Effector memory CD8-positive, alpha-beta T cell (primary cell): ENCODE measurements around the gene DNER.
"Not testable (repeated sequence)": the region's sequence is repeated elsewhere in the genome, so short reads cannot be mapped to it uniquely, and the experiment has no call there.

Source experiments
- ATAC-seq: fragments of 150-1000 bp; cut with Tn5 transposase; replicated peaks from 2 replicates; pipeline ENCODE4 v1.10.0; 2021; ENCODE audit warnings: mild to moderate bottlenecking, moderate library complexity
- DNase-seq, 3 experiments: peaks; one replicate each; pipeline ENCODE4 v3.0.0; 2021
- H3K27ac Mint-ChIP-seq, 2 donors: one replicate each; pipeline ENCODE4 v1.8.0; 2022; ENCODE audit warnings: mild to moderate bottlenecking in 2 of 2, mixed read lengths in 2 of 2, moderate library complexity in 2 of 2
- H3K27me3 Mint-ChIP-seq, 2 donors: one replicate each; pipeline ENCODE4 v1.8.0; 2022; ENCODE audit warnings: mixed read lengths in 2 of 2
- H3K36me3 Mint-ChIP-seq: one replicate; pipeline ENCODE4 v1.8.0; 2022; ENCODE audit warnings: mild to moderate bottlenecking, moderate library complexity, mixed read lengths; ENCODE audit not compliant: insufficient read depth
- H3K4me1 Mint-ChIP-seq, 2 donors: one replicate each; pipeline ENCODE4 v1.8.0; 2022; ENCODE audit warnings: low read depth in 2 of 2, mixed read lengths in 2 of 2
- H3K4me3 Mint-ChIP-seq, 2 donors: one replicate each; pipeline ENCODE4 v1.8.0; 2022; ENCODE audit warnings: mild to moderate bottlenecking in 2 of 2, mixed read lengths in 2 of 2, moderate library complexity in 2 of 2
- H3K9me3 Mint-ChIP-seq, 2 donors: one replicate each; pipeline ENCODE4 v1.8.0; 2022; ENCODE audit warnings: mixed read lengths in 2 of 2

DNER gene

GRCh38 chr2:229616433-229616832 lies 97.9 kb downstream of the DNER start:
- no peak for DNase-seq

GRCh38 chr2:229614021-229614420 lies 100.3 kb downstream of the DNER start:
- H3K36me3 Mint-ChIP-seq, H3K4me3 Mint-ChIP-seq, ATAC-seq, H3K27ac Mint-ChIP-seq, H3K27me3 Mint-ChIP-seq, H3K4me1 Mint-ChIP-seq, DNase-seq, H3K9me3 Mint-ChIP-seq: not testable (repeated sequence)

More at GRCh38 chr2:229616433-229616832, 97.9 kb downstream of the DNER start:
- no peaks in the 10 kb centered on the region for H3K36me3 Mint-ChIP-seq
- H3K4me3 Mint-ChIP-seq = no peak overlapping the region
- no peak for ATAC-seq
- peaks cover 4 to 22% of the 10 kb centered on the region in 2 donors for H3K27me3 Mint-ChIP-seq
- H3K4me1 Mint-ChIP-seq = no peaks in the 10 kb centered on the region
- no peaks in the 10 kb centered on the region for H3K9me3 Mint-ChIP-seq
- no peak overlapping the region for H3K27ac Mint-ChIP-seq

GRCh38 chr2:229612384-229612971 lies 101.9 kb downstream of the DNER start:
- Mint-ChIP-seq H3K9me3 (no peaks in the 10 kb centered on the region), H3K27me3 (peaks cover 0 to 6% of the 10 kb centered on the region in 2 donors), H3K36me3 (no peaks in the 10 kb centered on the region), H3K4me3 (no peak overlapping the region), H3K4me1 (no peaks in the 10 kb centered on the region), H3K27ac (no peak overlapping the region)
- ATAC-seq (no peak), DNase-seq (no peak)

- no peak overlapping the region for H3K4me3 Mint-ChIP-seq
- no peak overlapping the region for H3K27ac Mint-ChIP-seq
- no peaks in the 10 kb centered on the region for H3K4me1 Mint-ChIP-seq
- ATAC-seq (no peak), DNase-seq (no peak)
- no peaks in the 10 kb centered on the region for H3K9me3 Mint-ChIP-seq
- H3K27me3 Mint-ChIP-seq = peaks cover 0 to under 1% of the 10 kb centered on the region in 2 donors
- H3K36me3 Mint-ChIP-seq = no peaks in the 10 kb centered on the region
Observed at GRCh38 chr2:229611360-229611759, 103.0 kb downstream of the DNER start.

- Mint-ChIP-seq H3K36me3 (no peaks in the 10 kb centered on the region), H3K27ac (no peak overlapping the region), H3K9me3 (no peaks in the 10 kb centered on the region), H3K4me3 (no peak overlapping the region), H3K4me1 (no peaks in the 10 kb centered on the region), H3K27me3 (peaks cover 0 to under 1% of the 10 kb centered on the region in 2 donors)
- DNase-seq (no peak), ATAC-seq (no peak)
Observed at GRCh38 chr2:229610872-229611271, 103.5 kb downstream of the DNER start.

GRCh38 chr2:229610333-229610732 lies 104.0 kb downstream of the DNER start:
- peaks cover 0 to 6% of the 10 kb centered on the region in 2 donors for H3K27me3 Mint-ChIP-seq
- no peaks in the 10 kb centered on the region for H3K36me3 Mint-ChIP-seq
- H3K4me3 Mint-ChIP-seq = no peak overlapping the region
- no peak overlapping the region for H3K27ac Mint-ChIP-seq
- no peaks in the 10 kb centered on the region for H3K4me1 Mint-ChIP-seq
- H3K9me3 Mint-ChIP-seq = no peaks in the 10 kb centered on the region
- ATAC-seq (no peak), DNase-seq (no peak)

- peaks cover 44 to 60% of the 10 kb centered on the region in 2 donors for H3K27me3 Mint-ChIP-seq
- no peak overlapping the region for H3K4me3 Mint-ChIP-seq
- no peaks in the 10 kb centered on the region for H3K36me3 Mint-ChIP-seq
- no peak for DNase-seq
- no peaks in the 10 kb centered on the region for H3K9me3 Mint-ChIP-seq
- no peak for ATAC-seq
- H3K4me1 Mint-ChIP-seq = no peaks in the 10 kb centered on the region
- no peak overlapping the region for H3K27ac Mint-ChIP-seq
Observed at GRCh38 chr2:229601936-229602335, 112.4 kb downstream of the DNER start.

GRCh38 chr2:229601396-229601795 lies 113.0 kb downstream of the DNER start:
- Mint-ChIP-seq H3K9me3 (no peaks in the 10 kb centered on the region), H3K4me1 (no peaks in the 10 kb centered on the region), H3K27me3 (peaks cover 44 to 60% of the 10 kb centered on the region in 2 donors), H3K27ac (no peak overlapping the region), H3K4me3 (no peak overlapping the region), H3K36me3 (no peaks in the 10 kb centered on the region)
- ATAC-seq (no peak), DNase-seq (no peak)

GRCh38 chr2:229598227-229598626 lies 116.1 kb downstream of the DNER start:
- Mint-ChIP-seq H3K9me3 (no peaks in the 10 kb centered on the region), H3K4me3 (no peak overlapping the region), H3K36me3 (no peaks in the 10 kb centered on the region), H3K4me1 (no peaks in the 10 kb centered on the region), H3K27me3 (peaks cover 33 to 55% of the 10 kb centered on the region in 2 donors), H3K27ac (no peak overlapping the region)
- no peak for ATAC-seq
- no peak for DNase-seq

- Mint-ChIP-seq H3K27ac (no peak overlapping the region), H3K36me3 (no peaks in the 10 kb centered on the region), H3K4me3 (no peak overlapping the region), H3K9me3 (no peaks in the 10 kb centered on the region), H3K4me1 (no peaks in the 10 kb centered on the region), H3K27me3 (peaks cover 26 to 51% of the 10 kb centered on the region in 2 donors)
- DNase-seq (no peak), ATAC-seq (no peak)
Observed at GRCh38 chr2:229596796-229597195, 117.6 kb downstream of the DNER start.

GRCh38 chr2:229591611-229592010 lies 122.7 kb downstream of the DNER start:
- H3K9me3 Mint-ChIP-seq = no peaks in the 10 kb centered on the region
- H3K27me3 Mint-ChIP-seq = peaks cover 15 to 35% of the 10 kb centered on the region in 2 donors
- H3K4me1 Mint-ChIP-seq = peaks cover 0 to 5% of the 10 kb centered on the region in 2 donors
- DNase-seq (no peak), ATAC-seq (no peak)
- no peak overlapping the region for H3K4me3 Mint-ChIP-seq
- H3K36me3 Mint-ChIP-seq = no peaks in the 10 kb centered on the region
- no peak overlapping the region for H3K27ac Mint-ChIP-seq

- H3K27me3 Mint-ChIP-seq = peaks cover 29 to 39% of the 10 kb centered on the region in 2 donors
- no peaks in the 10 kb centered on the region for H3K36me3 Mint-ChIP-seq
- DNase-seq (no peak), ATAC-seq (no peak)
- no peak overlapping the region for H3K27ac Mint-ChIP-seq
- H3K9me3 Mint-ChIP-seq = no peaks in the 10 kb centered on the region
- no peak overlapping the region for H3K4me3 Mint-ChIP-seq
- peaks cover 0 to 5% of the 10 kb centered on the region in 2 donors for H3K4me1 Mint-ChIP-seq
Observed at GRCh38 chr2:229586746-229587705, 127.3 kb downstream of the DNER start.

- ATAC-seq (no peak), DNase-seq (no peak)
- Mint-ChIP-seq H3K27me3 (peaks cover 34 to 49% of the 10 kb centered on the region in 2 donors), H3K4me3 (no peak overlapping the region), H3K27ac (no peak overlapping the region), H3K9me3 (no peaks in the 10 kb centered on the region), H3K36me3 (no peaks in the 10 kb centered on the region), H3K4me1 (peaks cover 0 to 4% of the 10 kb centered on the region in 2 donors)
Observed at GRCh38 chr2:229586012-229586411, 128.3 kb downstream of the DNER start.

GRCh38 chr2:229582151-229582550 lies 132.2 kb downstream of the DNER start:
- Mint-ChIP-seq H3K27ac (no peak overlapping the region), H3K36me3 (no peaks in the 10 kb centered on the region), H3K27me3 (peaks cover 56 to 77% of the 10 kb centered on the region in 2 donors), H3K4me1 (peaks cover 0 to 4% of the 10 kb centered on the region in 2 donors), H3K9me3 (no peaks in the 10 kb centered on the region), H3K4me3 (no peak overlapping the region)
- ATAC-seq (no peak), DNase-seq (no peak)
